Stomach (tissue), 4 donors: ENCODE results near the gene PPFIA1.

ENCODE experiments used
- EP300 ChIP-seq: sonication (generic); formaldehyde crosslinking; IDR thresholded peaks from one replicate; pipeline ENCODE4 v1.6.1; 2017; ENCODE audit warnings: antibody characterized with exemption
- POLR2A ChIP-seq, 4 donors: fragments of 450-650 bp; IDR thresholded peaks; one replicate each; pipeline ENCODE4 v1.6.1; 2016; ENCODE audit warnings: antibody characterized with exemption in 4 of 4, control low read depth in 2 of 4, mild to moderate bottlenecking in 1 of 4, moderate library complexity in 1 of 4
- POLR2AphosphoS5 ChIP-seq, 3 donors: sonication (generic); formaldehyde crosslinking; IDR thresholded peaks; one replicate each; pipeline ENCODE4 v1.6.1; 2016; ENCODE audit warnings: antibody characterized with exemption in 3 of 3
- TF ChIP-seq, protein P1 (sequence below), 7 experiments: fragments of 450-650 bp in 4 of 7; fragments of 200-600 bp in 3 of 7; sonication (generic) in 3 of 7; IDR thresholded peaks; one replicate each; pipeline ENCODE4 v1.5.1; 2016 to 2019; ENCODE audit warnings: antibody characterized with exemption in 7 of 7, control low read depth in 2 of 7, mild to moderate bottlenecking in 1 of 7

DNA sequence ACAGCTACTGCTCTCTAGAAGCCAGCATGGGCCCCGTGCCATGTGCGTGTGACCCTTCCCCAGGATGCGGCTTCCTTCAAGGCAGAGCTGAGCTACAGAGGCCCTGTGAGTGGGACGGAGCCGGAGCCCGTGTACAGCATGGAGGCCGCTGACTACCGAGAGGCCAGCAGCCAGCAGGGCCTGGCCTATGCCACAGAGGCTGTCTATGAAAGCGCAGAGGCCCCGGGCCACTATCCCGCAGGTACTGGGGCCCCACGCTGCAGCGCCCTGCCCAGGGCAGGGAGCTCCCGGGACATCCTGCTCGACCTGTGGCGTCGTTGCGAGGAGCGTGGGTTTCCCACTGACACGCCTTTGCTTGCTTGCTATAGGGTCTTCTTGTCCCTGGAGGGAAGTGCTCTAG lies 162.5 kb downstream of the PPFIA1 start:
- TF ChIP-seq, protein P1, sequence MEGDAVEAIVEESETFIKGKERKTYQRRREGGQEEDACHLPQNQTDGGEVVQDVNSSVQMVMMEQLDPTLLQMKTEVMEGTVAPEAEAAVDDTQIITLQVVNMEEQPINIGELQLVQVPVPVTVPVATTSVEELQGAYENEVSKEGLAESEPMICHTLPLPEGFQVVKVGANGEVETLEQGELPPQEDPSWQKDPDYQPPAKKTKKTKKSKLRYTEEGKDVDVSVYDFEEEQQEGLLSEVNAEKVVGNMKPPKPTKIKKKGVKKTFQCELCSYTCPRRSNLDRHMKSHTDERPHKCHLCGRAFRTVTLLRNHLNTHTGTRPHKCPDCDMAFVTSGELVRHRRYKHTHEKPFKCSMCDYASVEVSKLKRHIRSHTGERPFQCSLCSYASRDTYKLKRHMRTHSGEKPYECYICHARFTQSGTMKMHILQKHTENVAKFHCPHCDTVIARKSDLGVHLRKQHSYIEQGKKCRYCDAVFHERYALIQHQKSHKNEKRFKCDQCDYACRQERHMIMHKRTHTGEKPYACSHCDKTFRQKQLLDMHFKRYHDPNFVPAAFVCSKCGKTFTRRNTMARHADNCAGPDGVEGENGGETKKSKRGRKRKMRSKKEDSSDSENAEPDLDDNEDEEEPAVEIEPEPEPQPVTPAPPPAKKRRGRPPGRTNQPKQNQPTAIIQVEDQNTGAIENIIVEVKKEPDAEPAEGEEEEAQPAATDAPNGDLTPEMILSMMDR (IDR thresholded peaks at IDR 0.05), result no peak
- TF ChIP-seq POLR2A (IDR thresholded peaks at IDR 0.05) (no peak), EP300 (no peak), POLR2AphosphoS5 (IDR thresholded peaks at IDR 0.05) (no peak)
